Adipose tissue (tissue), 3 donors: ENCODE data around the gene RGS6. TPM values are rescaled to one million over a fixed set of nuclear protein-coding genes. Genes with fewer than 3 reads are reported as not detected.
"Not testable (repeated sequence)": the region's sequence is repeated elsewhere in the genome, so short reads cannot be mapped to it uniquely, and the experiment has no call there.

ENCODE experiments used
- H3K27ac ChIP-seq: one replicate; pipeline ENCODE4 v1.5.1; 2013; ENCODE audit warnings: low read depth, low read length
- WGBS, 3 donors: extraction: QIAGEN DNeasy Blood & Tissue Kit; methylation state at CpG; one replicate each; pipeline ENCODE4 v1.1.7; 2013; 5-methylcytosine and 5-hydroxymethylcytosine counted together
- polyA plus RNA-seq, 3 donors: library from polyadenylated mRNA; stranded (reverse); fragments of 200-250 nt; gene quantifications; one replicate each; pipeline ENCODE4 v1.2.3, GENCODE V29; 2013
- donor health status: healthy with polysubstance abuse.
- donor health status: Bipolar disorder and iron deficiency.
- donor health status: healthy.

RGS6 gene
- 1 to 10 TPM in 2 of 3 donors, under 1 TPM in 1; 0.79 to 1.9 (median 1.6) TPM for polyA plus RNA-seq

GRCh38 chr14:71932229-71932981, at the start of gene RGS6:
RGS6 (plus strand) TSS chr14:71932429.
- WGBS, 3 donors, result 1% methylated on average over 73 to 92 of the region's 92 CpGs
- no peak within 1 kb of the TSS for H3K27ac ChIP-seq

GRCh38 chr14:71883094-71883493, 49.1 kb upstream of the RGS6 start:
- WGBS, 3 donors, result 63 to 68% (median 67%) methylated on average over 1 of the region's 1 CpG
- no peak overlapping the region for H3K27ac ChIP-seq

DNA sequence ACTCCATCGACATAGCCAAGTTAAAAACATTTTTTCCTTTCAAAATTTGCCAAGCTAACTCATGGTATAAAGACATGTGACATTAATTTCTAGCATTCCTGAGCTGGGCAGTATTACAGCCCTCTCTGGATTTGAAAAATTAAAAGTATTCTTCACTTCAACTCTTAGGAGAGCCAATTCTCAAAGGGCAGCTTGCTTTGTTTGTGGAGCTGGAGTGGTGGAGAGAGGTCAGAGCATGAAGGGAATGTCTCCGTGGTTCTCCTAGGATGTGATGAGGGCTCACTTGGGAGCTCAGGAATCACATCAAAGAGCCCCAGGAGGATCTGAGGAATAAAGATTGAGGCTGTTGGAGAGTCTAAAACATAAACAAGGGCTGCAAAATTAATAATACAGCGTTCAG, 46.9 kb upstream of the RGS6 start:
- no peak overlapping the region for H3K27ac ChIP-seq
- WGBS, 3 donors, result 58 to 66% (median 61%) methylated on average over 3 of the region's 3 CpGs

- not testable (repeated sequence) for H3K27ac ChIP-seq
- 85 to 95% (median 92%) methylated on average over 9 of the region's 9 CpGs for WGBS, 3 donors
Measured at GRCh38 chr14:71887802-71888201, 44.4 kb upstream of the RGS6 start.

DNA sequence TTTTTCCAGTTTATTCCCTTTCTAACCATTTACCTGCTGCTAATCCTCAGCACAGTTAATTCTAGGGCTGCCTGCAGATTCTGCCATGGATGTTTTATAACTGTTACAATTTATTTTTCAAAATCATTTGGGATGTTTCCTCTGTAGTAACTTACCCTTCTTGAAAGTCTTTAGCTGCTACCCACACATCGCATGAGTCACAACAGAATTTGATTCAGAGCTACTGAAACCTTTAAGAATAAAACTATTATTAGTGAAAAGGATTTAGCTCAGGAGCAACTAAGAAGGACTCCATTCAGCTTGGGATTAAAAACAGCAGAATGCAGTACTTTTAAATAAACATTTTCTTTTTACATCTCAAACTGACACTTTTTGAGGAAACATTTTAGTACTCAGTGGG, 41.7 kb upstream of the RGS6 start:
- WGBS, 3 donors, result 83 to 93% (median 86%) methylated on average over 1 of the region's 1 CpG
- H3K27ac ChIP-seq, result no peak overlapping the region

DNA sequence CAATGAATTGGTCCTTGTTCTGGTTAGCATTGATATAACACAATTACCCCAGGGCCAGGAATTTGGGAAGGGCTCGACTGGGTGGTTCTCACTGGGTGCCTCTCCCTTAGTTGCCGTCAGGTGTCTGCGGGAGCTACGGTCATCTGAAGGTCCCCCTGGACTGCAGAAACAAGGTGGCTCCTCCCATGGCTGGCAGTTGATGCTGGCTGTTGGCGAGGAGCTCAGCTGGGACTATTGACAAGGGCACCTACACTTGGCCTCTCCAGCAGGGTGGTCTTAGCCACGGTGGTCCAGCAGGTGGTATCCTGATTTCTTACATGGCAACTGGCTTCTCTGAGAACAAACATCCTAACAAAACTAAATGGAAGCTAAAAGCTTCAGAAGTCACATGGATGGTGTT, 41.0 kb upstream of the RGS6 start:
- H3K27ac ChIP-seq, result no peak overlapping the region
- WGBS, 3 donors, result 78 to 86% (median 84%) methylated on average over 6 of the region's 6 CpGs

DNA sequence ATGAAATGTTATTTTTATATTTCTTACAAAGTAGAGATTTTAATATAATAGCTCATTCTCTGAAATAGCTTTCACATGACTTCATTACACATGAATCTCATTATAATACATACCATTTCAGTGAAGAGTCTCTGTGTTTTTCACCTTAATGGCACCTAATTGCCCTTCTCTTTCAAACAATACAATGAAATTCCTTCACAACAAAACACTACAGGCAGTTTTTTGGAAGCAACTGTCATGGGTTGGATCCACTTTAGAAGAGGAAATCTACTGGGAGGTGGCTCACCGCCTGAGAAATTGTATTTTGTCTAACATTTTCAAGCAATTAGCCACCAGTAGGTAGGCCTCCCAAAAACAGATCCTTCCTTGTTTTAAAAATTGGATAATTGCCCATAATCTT, 40.3 kb upstream of the RGS6 start:
- WGBS, 3 donors, result 57 to 68% (median 64%) methylated on average over 1 of the region's 1 CpG
- H3K27ac ChIP-seq, result no peak overlapping the region

GRCh38 chr14:71905031-71905430, 27.2 kb upstream of the RGS6 start:
- H3K27ac ChIP-seq, result no peak overlapping the region
- 45 to 56% (median 52%) methylated on average over 4 of the region's 4 CpGs for WGBS, 3 donors

GRCh38 chr14:71905860-71906259, 26.4 kb upstream of the RGS6 start:
- WGBS, 3 donors, result 17 to 59% (median 49%) methylated on average over 7 of the region's 7 CpGs
- no peak overlapping the region for H3K27ac ChIP-seq

DNA sequence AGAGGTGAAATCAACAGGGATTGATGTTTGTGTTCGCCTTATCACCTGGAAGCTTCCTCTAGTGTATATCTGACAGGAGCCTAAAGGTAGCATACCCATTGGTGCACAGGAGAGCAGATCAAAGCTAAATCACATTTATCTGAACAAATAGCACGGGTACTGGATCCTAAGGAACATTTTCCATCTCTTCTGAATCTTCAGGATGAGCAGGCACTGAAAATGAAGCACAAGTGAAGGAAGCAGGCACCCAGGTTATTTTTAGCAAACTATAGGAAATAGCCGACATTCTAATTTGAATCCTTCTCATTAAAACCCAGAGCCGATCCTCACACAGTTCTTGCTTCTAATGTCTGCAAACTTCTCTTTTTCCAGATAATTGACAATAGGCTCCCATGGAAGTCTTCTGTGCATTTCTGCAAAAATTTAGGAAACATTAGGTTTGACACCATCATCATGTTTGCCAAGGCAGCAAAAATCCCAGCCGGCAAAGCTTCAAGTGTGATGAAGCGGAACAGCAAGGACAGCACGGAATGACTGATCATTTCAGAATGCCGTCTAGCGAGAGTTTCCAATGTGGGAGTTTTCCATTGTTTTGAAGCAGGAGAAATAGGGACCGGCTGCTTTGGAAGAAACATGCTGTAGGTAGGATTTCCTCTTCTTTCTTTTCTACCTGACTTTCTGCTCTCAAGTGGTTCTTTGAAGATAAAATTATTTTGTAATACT, 24.3 kb upstream of the RGS6 start:
- 69 to 78% (median 72%) methylated on average over 10 of the region's 10 CpGs for WGBS, 3 donors
- no peak overlapping the region for H3K27ac ChIP-seq

DNA sequence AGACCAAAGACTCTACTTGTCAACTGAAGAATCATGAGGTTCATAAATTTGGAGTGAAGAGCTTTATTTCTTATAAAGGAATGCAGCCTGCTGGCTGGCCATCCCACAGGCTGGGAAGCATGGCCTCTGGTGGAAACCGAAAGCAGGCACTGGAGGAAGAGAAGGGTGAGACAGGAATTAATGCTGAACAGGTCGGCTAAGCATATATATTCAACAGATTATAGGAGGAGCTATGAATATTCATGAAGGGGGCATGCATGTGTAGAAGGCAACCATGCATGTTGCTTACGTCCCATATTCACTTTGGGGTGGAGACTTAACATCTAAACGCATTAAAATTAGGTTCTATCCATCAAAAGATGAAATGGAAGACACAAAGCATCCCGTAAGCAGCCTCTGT, 20.6 kb upstream of the RGS6 start:
- 71 to 85% (median 78%) methylated on average over 5 of the region's 5 CpGs for WGBS, 3 donors
- H3K27ac ChIP-seq, result no peak overlapping the region

GRCh38 chr14:71913342-71913741, 18.9 kb upstream of the RGS6 start:
- WGBS, 3 donors, result 52 to 62% (median 56%) methylated on average over 5 of the region's 5 CpGs
- H3K27ac ChIP-seq, result no peak overlapping the region

DNA sequence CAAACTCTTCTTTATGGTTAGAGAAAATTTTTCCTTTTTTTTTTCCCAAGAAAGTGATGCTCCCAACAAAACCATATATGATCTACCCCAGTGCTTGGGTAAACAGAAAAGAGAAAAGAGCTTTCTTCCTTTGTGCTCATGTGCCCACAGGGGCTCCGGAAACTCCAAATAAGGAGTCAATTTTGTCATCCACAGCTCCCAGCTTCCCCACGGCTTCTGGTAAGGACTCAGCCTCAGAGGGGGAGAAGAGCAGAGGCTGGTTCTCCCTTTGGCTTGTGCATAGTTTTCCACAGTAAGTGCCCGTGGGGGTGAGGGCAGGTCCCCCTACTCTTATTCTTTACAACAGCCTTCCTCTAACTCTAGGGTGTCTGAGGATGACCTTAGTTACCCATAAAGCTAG, 13.3 kb upstream of the RGS6 start:
- no peak overlapping the region for H3K27ac ChIP-seq
- WGBS, 3 donors, result 34 to 51% (median 41%) methylated on average over 3 of the region's 3 CpGs

DNA sequence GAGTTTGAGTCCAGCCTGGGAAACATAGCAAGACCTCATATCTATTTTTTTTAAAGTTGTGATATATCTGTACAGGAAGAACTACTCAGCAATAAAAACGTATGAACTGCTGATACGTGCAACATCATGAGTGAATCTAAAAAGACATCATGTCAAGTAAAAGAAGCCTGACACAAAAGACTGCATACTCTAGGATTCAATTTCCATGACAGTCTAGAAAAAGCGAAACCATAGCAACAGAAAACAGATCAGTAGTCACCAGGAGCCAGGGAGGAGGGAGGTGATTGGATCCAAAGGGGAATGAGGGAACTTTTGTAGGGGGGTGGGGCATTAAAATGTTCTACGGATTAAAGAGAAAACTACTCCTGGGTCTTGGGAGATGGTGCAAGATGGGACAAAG, 8.7 kb upstream of the RGS6 start:
- no peak overlapping the region for H3K27ac ChIP-seq
- WGBS, 3 donors, result 70 to 82% (median 76%) methylated on average over 4 of the region's 4 CpGs

- 9 to 11% (median 10%) methylated on average over 36 of the region's 36 CpGs for WGBS, 3 donors
- no peak overlapping the region for H3K27ac ChIP-seq
Measured at GRCh38 chr14:71931492-71932228, 569 bp upstream of the RGS6 start.

DNA sequence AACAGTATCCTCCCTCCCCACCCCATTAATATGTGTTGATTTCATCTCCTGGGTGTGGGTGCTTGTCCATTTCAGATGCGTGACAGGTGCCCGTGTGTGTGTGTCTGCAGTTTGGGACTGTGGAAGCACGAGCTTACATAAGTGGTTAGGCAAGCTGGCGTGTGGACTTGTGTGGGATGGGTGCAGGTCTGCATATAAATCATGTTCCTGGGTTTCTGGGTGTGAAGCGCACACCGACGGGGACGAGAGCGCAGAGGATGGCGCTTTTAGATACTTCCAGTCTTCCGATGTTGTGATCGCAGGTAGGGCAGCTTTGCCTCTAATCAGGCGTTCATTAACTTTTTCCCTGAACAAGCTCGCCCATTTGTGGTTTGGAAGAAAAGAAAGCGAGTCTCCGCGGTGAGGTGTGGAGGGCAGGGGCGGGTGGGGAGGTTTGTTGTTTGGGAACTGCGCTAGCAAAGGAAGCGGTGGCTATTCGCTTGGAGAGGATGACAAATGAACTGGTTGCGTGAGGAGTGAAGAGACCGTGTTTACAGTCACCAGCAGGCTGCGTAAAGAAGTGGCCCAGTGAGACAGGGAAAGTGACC, 865 bp downstream of the RGS6 start:
- WGBS, 3 donors, result 2 to 3% (median 3%) methylated on average over 24 of the region's 24 CpGs

GRCh38 chr14:71938273-71938672, 6.0 kb downstream of the RGS6 start:
- 85 to 90% (median 89%) methylated on average over 2 to 3 of the region's 3 CpGs for WGBS, 3 donors
- H3K27ac ChIP-seq, result not testable (repeated sequence)

More for the DNA sequence above, 865 bp downstream of the RGS6 start:
- H3K27ac ChIP-seq, result no peak overlapping the region

DNA sequence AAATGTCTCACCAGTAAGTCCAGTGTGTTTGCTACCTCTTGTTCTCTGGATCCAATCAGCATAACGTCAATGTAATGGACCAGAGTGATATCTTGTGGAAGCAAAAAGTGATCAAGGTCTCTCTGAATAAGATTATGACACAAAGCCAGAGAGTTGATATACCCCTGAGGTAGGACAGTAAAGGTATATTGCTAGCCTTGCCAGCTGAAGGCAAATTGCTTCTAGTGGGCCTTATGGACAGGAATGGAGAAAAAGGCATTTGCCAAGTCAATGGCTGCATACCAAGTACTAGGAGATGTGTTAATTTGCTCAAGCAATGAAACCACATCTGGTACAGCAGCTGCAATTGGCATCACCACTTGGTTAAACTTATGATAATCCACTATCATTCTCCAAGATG, 7.1 kb downstream of the RGS6 start:
- WGBS, 3 donors, result 57 to 93% (median 70%) methylated on average over 1 of the region's 1 CpG

DNA sequence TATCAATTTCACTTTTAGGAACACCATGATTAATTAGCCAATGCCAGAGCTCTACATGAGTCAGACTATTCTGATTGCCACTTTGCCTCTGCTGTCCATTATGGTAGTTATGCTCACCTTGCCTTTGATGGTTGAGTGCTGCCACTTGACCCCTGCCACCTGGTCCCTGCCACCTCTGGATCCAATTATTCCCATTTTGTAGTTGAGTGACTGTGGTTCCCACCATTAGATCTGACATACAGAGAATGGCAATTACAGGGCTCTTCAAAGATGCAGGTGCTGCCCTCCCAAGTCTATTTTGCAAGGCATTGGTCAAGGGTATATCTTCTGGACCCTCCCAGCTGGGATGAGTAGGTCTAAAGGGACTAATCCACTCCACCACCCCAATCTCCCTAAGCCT, 8.3 kb downstream of the RGS6 start:
- not testable (repeated sequence) for H3K27ac ChIP-seq

More for the DNA sequence above, 7.1 kb downstream of the RGS6 start:
- H3K27ac ChIP-seq, result not testable (repeated sequence)
